Chondrocyte (in vitro differentiated cells): ENCODE measurements around the gene PLCG2. TPM values are rescaled to one million over a fixed set of nuclear protein-coding genes. Genes with fewer than 3 reads are reported as not detected.

ENCODE experiments used
- DNase-seq: peaks from one replicate; pipeline ENCODE4 v3.0.0; 2021; ENCODE audit warnings: mixed read lengths, low spot score
- H3K27ac Mint-ChIP-seq: one replicate; pipeline ENCODE4 v1.8.0; 2021; ENCODE audit warnings: mild to moderate bottlenecking, moderate library complexity, mixed read lengths; ENCODE audit not compliant: unreplicated experiment
- H3K27me3 Mint-ChIP-seq: 2 replicates; pipeline ENCODE4 v1.8.0; 2021; ENCODE audit warnings: low read depth, mixed read lengths
- H3K36me3 Mint-ChIP-seq: 2 replicates; pipeline ENCODE4 v1.8.0; 2021; ENCODE audit warnings: low read depth, mixed read lengths
- H3K4me1 Mint-ChIP-seq: 2 replicates; pipeline ENCODE4 v1.8.0; 2021; ENCODE audit warnings: low read depth, mild to moderate bottlenecking, mixed read lengths
- H3K4me3 Mint-ChIP-seq: one replicate; pipeline ENCODE4 v1.8.0; 2021; ENCODE audit warnings: mild to moderate bottlenecking, moderate library complexity, mixed read lengths; ENCODE audit not compliant: unreplicated experiment
- H3K9me3 Mint-ChIP-seq: 2 replicates; pipeline ENCODE4 v1.8.0; 2021; ENCODE audit warnings: low read depth, mixed read lengths
- total RNA-seq: library from RNA; stranded (reverse); gene quantifications from 3 replicates; pipeline ENCODE4 v1.2.1, GENCODE V29; 2021
- TF ChIP-seq, protein P1 (sequence below): fragments of 200-600 bp; sonication (generic); IDR thresholded peaks from 2 replicates; pipeline ENCODE4 v1.5.0; 2021; ENCODE audit warnings: antibody characterized with exemption, mild to moderate bottlenecking, moderate library complexity

The PLCG2 gene
- total RNA-seq, 1 donor from 2014 or later, result 1.1 TPM

- TF ChIP-seq, protein P1, sequence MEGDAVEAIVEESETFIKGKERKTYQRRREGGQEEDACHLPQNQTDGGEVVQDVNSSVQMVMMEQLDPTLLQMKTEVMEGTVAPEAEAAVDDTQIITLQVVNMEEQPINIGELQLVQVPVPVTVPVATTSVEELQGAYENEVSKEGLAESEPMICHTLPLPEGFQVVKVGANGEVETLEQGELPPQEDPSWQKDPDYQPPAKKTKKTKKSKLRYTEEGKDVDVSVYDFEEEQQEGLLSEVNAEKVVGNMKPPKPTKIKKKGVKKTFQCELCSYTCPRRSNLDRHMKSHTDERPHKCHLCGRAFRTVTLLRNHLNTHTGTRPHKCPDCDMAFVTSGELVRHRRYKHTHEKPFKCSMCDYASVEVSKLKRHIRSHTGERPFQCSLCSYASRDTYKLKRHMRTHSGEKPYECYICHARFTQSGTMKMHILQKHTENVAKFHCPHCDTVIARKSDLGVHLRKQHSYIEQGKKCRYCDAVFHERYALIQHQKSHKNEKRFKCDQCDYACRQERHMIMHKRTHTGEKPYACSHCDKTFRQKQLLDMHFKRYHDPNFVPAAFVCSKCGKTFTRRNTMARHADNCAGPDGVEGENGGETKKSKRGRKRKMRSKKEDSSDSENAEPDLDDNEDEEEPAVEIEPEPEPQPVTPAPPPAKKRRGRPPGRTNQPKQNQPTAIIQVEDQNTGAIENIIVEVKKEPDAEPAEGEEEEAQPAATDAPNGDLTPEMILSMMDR, result no peak
- peaks cover 15% of the 10 kb centered on the region for H3K4me1 Mint-ChIP-seq
- peaks cover 9% of the 10 kb centered on the region for H3K27me3 Mint-ChIP-seq
- no peak overlapping the region for H3K4me3 Mint-ChIP-seq
- no peaks in the 10 kb centered on the region for H3K9me3 Mint-ChIP-seq
- H3K27ac Mint-ChIP-seq, result no peak overlapping the region
- H3K36me3 Mint-ChIP-seq, result no peaks in the 10 kb centered on the region
- no peak for DNase-seq
Measured at GRCh38 chr16:81838794-81839193, 59.7 kb downstream of the PLCG2 start.

GRCh38 chr16:81841722-81842121 is 62.6 kb downstream of the PLCG2 start:
- TF ChIP-seq, protein P1, result no peak
- DNase-seq, result no peak
- peaks cover 7% of the 10 kb centered on the region for H3K9me3 Mint-ChIP-seq
- H3K4me1 Mint-ChIP-seq, result peaks cover 15% of the 10 kb centered on the region
- H3K27ac Mint-ChIP-seq, result no peak overlapping the region
- no peaks in the 10 kb centered on the region for H3K36me3 Mint-ChIP-seq
- H3K4me3 Mint-ChIP-seq, result no peak overlapping the region
- peaks cover 6% of the 10 kb centered on the region for H3K27me3 Mint-ChIP-seq

- H3K9me3 Mint-ChIP-seq, result peaks cover 9% of the 10 kb centered on the region
- TF ChIP-seq, protein P1, result no peak
- peak overlapping the region; percentile 54 for H3K27ac Mint-ChIP-seq
- H3K36me3 Mint-ChIP-seq, result no peaks in the 10 kb centered on the region
- no peak for DNase-seq
- H3K4me1 Mint-ChIP-seq, result peaks cover 15% of the 10 kb centered on the region
- no peak overlapping the region for H3K4me3 Mint-ChIP-seq
- peaks cover 3% of the 10 kb centered on the region for H3K27me3 Mint-ChIP-seq
Measured at GRCh38 chr16:81842564-81843242, 63.6 kb downstream of the PLCG2 start.

DNA sequence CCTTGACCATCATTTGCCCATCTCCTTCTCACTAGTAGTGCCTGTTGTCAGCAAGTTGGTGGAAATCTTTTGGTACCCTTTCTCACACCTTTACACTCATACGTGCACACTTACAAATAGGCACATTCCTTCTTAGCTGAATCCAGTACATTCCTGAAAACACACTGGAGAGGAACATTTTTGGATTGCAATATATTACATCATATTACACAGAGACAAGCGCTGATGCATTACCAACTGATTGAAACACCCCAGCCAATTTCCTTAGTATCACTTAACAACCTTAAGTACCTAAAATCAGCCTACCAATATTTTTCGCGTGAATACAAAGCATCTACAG is 64.1 kb downstream of the PLCG2 start:
- H3K4me3 Mint-ChIP-seq, result no peak overlapping the region
- TF ChIP-seq, protein P1, result no peak
- H3K27me3 Mint-ChIP-seq, result peaks cover 2% of the 10 kb centered on the region
- no peaks in the 10 kb centered on the region for H3K36me3 Mint-ChIP-seq
- peaks cover 9% of the 10 kb centered on the region for H3K9me3 Mint-ChIP-seq
- peak overlapping the region; percentile 53 for H3K27ac Mint-ChIP-seq
- peaks cover 15% of the 10 kb centered on the region for H3K4me1 Mint-ChIP-seq
- DNase-seq, result no peak

DNA sequence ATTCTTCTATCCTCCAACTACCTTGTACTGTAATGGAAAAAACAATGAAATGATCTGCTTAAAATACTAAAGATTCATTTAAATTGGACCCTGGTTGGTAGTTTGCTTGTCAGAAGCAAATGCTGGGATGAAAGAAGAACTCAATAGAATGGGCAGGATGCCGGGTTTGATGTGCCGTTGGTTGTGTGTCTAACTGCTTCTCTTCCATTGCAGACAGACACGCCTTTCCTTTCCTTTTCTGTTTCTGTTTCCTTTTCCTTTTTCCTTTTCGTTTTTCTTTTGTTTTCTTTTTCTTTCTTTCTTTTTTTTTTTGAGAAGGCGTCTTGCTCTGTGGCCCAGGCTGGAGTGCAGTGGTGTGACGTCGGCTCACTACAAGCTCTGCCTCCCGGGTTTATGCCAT is 64.6 kb downstream of the PLCG2 start:
- no peaks in the 10 kb centered on the region for H3K36me3 Mint-ChIP-seq
- no peak for DNase-seq
- H3K4me3 Mint-ChIP-seq, result no peak overlapping the region
- H3K27me3 Mint-ChIP-seq, result peaks cover 6% of the 10 kb centered on the region
- H3K27ac Mint-ChIP-seq, result no peak overlapping the region
- H3K4me1 Mint-ChIP-seq, result peaks cover 15% of the 10 kb centered on the region
- peaks cover 9% of the 10 kb centered on the region for H3K9me3 Mint-ChIP-seq
- TF ChIP-seq, protein P1, result no peak
